A673 (cell line): Measurements from ENCODE around the gene PLEKHH1.

ENCODE experiments used
- CTCF ChIP-seq: fragments of 300-800, 200-600 bp; sonication (generic); conservative IDR thresholded peaks from 2 replicates; pipeline ENCODE4 v1.5.1; 2017; ENCODE audit warnings: low read depth, mild to moderate bottlenecking, antibody characterized with exemption, low read length, moderate library complexity, mixed read lengths
- EZH2 ChIP-seq: fragments of 200-600 bp; sonication (generic); IDR thresholded peaks from 2 replicates; pipeline ENCODE4 v1.6.1; 2017; ENCODE audit warnings: borderline replicate concordance, low read depth, mild to moderate bottlenecking, mixed read lengths, antibody characterized with exemption, low read length; ENCODE audit not compliant: poor library complexity, severe bottlenecking

DNA sequence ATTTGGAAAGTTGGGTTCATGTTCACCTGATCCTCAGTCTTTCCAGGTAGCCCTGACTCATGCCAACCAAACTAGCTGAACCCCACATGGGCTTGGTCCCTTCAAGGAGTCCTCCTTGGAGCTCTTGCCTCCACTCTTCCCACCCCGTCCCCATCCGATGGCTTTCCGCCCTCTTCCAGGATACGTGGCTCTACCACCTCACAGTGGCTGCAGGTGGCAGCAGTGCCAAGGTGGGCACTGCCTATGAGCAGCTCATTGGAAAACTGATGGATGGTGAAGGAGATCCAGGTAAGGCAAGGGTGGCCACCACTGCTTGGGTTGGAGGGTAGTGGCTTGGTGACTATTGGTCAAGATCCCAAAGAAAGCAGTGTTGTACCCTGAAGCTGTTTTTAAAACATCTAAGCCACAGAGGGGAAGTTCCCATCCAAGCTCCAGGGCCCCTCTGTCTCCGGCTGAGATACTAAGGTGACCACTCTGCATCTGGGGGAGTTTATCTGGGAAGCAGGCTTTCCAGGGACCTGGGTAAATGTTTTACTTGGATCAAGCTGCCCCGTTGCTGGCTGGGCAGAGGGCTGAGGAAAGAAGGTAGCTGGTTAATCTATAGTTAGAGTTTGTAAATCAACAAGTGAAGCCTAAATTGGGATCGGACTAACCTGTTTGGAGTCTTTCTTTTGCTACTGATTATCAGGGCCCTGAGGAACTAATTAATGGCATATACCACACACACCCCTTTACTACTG lies 43.3 kb downstream of the PLEKHH1 start:
- TF ChIP-seq EZH2 (no peak), CTCF (no peak)
